ENCODE results near the gene EVL. TPM values are rescaled to one million over a fixed set of nuclear protein-coding genes. Genes with fewer than 3 reads are reported as not detected.

The EVL gene
- total RNA-seq, 2 donors from 2014 or later = 793 to 831 TPM

DNA sequence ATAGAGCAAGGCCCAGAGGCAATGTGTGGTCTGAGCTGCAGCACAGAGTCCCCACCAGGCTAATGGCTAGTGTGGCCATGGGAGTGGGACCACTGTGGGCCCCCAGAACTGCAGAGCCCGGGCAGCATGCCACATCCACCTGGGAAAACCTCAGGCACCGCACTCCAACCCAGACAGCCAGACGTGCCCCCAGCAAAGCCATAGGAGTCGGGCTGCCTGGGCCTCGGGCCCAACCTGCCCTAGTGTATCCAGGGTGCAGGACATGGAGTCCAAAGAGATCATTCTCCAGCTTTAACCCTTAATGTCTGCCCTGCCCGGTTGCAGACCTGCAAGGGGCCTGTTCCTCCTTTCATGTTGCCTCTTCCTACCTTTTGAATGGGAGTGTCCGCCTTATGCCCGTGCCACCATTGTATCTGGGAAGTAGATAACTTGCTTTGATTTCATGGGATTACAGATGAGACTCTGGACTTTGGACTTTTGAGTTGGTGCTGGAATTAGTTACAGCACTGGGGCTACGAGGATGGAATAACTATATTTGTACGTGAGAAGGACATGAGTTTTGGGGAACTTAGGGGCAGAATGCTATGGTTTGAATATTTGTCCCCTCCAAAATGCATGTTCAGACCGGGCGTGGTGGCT, 123.3 kb downstream of the EVL start:
- Mint-ChIP-seq H3K4me3 (no peak overlapping the region), H3K4me1 (peaks cover 8% of the 10 kb centered on the region), H3K36me3 (ENCODE audit: low read depth) (no peaks in the 10 kb centered on the region), H3K27me3 (no peaks in the 10 kb centered on the region), H3K27ac (no peak overlapping the region)
- no peak for DNase-seq
- ATAC-seq = no peak
- no peaks in the 10 kb centered on the region for H3K9me3 ChIP-seq (ENCODE audit: control insufficient read depth, low read length, poor library complexity, severe bottlenecking)

DNA sequence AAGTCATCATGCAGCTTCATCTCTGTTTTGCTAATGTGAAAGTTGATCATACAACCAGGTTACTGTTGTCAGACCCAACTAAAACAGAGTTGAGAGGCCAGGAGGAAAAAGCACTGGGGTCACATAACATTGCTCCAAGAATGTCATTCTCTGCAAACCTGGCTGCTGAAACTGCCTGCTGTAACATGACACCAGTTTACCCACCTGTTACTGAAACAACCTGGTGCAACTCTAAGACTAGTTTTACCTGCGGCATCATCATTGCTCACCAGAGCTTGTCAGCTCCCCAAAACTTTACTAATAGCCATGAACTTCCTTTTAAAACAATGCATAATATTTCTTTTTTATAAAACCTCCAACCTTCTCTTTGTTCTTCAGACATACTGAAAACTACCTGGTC, 124.9 kb downstream of the EVL start:
- Mint-ChIP-seq H3K4me3 (no peak overlapping the region), H3K27ac (no peak overlapping the region), H3K36me3 (ENCODE audit: low read depth) (no peaks in the 10 kb centered on the region), H3K4me1 (peaks cover 13% of the 10 kb centered on the region), H3K27me3 (no peaks in the 10 kb centered on the region)
- ATAC-seq = no peak
- DNase-seq = no peak
- no peaks in the 10 kb centered on the region for H3K9me3 ChIP-seq (ENCODE audit: control insufficient read depth, low read length, poor library complexity, severe bottlenecking)

DNA sequence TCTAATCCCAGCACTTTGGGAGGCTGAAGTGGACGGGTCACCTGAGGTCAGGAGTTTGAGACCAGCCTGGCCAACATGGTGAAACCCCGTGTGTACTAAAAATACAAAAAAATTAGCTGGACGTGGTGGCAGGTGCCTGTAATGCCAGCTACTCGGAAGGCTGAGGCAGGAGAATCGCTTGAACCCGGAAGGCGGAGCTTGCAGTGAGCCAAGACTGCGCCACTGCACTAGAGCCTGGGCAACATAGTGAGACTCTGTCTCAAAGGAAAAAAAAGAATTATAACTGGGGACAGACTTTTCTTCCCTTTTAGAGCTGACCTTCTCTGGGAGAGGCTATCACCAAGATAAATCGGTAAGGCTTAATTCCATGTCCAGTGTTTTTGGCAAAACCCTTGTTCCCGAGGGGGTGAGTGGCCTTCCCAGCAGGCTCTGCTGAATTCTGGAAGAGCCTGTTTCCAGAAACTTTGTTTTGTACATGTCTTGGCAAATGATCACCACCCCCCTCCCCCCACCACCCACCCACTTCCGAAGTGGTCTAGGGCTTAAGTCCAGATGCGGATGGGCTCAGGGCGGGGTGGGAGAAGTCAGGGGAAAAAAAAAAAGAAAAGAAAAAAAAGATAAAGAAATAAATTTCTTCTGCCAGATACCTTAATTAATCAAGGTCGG, 126.5 kb downstream of the EVL start:
- Mint-ChIP-seq H3K27ac (no peak overlapping the region), H3K4me1 (peaks cover 11% of the 10 kb centered on the region), H3K4me3 (peak overlapping the region; percentile 36), H3K36me3 (ENCODE audit: low read depth) (no peaks in the 10 kb centered on the region), H3K27me3 (no peaks in the 10 kb centered on the region)
- no peaks in the 10 kb centered on the region for H3K9me3 ChIP-seq (ENCODE audit: control insufficient read depth, low read length, poor library complexity, severe bottlenecking)
- no peak for DNase-seq
- ATAC-seq = no peak

DNA sequence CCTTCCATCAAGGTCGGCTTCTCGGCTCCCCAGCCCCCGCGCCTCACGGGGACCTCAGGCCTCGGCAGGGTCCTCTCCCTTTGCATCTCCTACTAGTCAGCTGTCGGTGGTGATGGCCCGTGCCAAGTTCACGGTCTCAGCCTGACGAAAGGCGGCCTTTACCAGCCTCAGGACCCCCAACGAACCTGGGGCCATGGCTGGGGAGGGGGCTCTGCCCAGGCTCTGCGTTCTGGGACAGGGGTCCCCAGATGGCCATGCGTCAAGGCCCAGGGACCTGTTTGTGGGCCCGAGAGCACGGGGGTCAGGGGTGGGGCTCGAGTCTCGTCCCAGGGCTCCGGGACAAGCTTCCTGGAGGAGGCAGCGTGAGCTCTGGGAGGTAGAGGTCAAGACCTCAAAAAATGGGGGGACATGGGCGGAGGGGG, 127.0 kb downstream of the EVL start:
- peaks cover 11% of the 10 kb centered on the region for H3K4me1 Mint-ChIP-seq
- no peak for ATAC-seq
- no peak overlapping the region for H3K4me3 Mint-ChIP-seq
- DNase-seq = no peak
- H3K27ac Mint-ChIP-seq = peak overlapping the region; percentile 85
- H3K27me3 Mint-ChIP-seq = no peaks in the 10 kb centered on the region
- no peaks in the 10 kb centered on the region for H3K9me3 ChIP-seq (ENCODE audit: control insufficient read depth, low read length, poor library complexity, severe bottlenecking)
- H3K36me3 Mint-ChIP-seq (ENCODE audit: low read depth) = no peaks in the 10 kb centered on the region

GRCh38 chr14:100192672-100193416, 127.6 kb downstream of the EVL start:
- no peaks in the 10 kb centered on the region for H3K9me3 ChIP-seq (ENCODE audit: control insufficient read depth, low read length, poor library complexity, severe bottlenecking)
- H3K36me3 Mint-ChIP-seq (ENCODE audit: low read depth) = no peaks in the 10 kb centered on the region
- peak overlapping the region; percentile 73 for H3K4me3 Mint-ChIP-seq
- peak; percentile 99 for ATAC-seq
- H3K27me3 Mint-ChIP-seq = no peaks in the 10 kb centered on the region
- H3K4me1 Mint-ChIP-seq = peaks cover 11% of the 10 kb centered on the region
- H3K27ac Mint-ChIP-seq = peak overlapping the region; percentile 85
- DNase-seq = peak; percentile 99 to 100 (median 100)

Other genes with a start within 250 kb of the EVL start
- gene DEGS2, start 94.2 kb downstream of the EVL start, total RNA-seq = under 1 TPM in 1 of 2 donors, not detected in 1; 0.30 TPM
- gene YY1, start 173.7 kb downstream of the EVL start, total RNA-seq = 10 to 100 TPM; 75.5 to 77.9 TPM
- 1 to 10 TPM; 3.7 to 5.9 TPM for gene SLC25A29, start 241.0 kb downstream of the EVL start, total RNA-seq

Data from T-helper 17 cell (primary cell).